GM21528 (cell line): ENCODE data around the gene ARMS2.

Source experiments
- ATAC-seq: cut with Tn5 transposase; IDR thresholded peaks from one replicate; pipeline ENCODE4 v1.9.1; 2021; ENCODE audit warnings: mild to moderate bottlenecking, moderate library complexity; ENCODE audit not compliant: unreplicated experiment, low FRiP score

ARMS2 gene, protein sequence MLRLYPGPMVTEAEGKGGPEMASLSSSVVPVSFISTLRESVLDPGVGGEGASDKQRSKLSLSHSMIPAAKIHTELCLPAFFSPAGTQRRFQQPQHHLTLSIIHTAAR

DNA sequence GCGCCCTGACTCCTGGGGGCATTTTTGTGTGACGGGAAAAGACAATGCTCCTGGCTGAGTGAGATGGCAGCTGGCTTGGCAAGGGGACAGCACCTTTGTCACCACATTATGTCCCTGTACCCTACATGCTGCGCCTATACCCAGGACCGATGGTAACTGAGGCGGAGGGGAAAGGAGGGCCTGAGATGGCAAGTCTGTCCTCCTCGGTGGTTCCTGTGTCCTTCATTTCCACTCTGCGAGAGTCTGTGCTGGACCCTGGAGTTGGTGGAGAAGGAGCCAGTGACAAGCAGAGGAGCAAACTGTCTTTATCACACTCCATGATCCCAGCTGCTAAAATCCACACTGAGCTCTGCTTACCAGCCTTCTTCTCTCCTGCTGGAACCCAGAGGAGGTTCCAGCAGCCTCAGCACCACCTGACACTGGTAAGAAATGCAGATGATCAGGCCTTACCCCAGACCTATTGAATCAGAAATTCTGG lies at the start of gene ARMS2:
Gene ARMS2, plus strand, starts transcription at position 51 of the 478 bp plus-strand sequence. Its CDS starts 75 bp downstream, at position 126.
- no peak for ATAC-seq

DNA sequence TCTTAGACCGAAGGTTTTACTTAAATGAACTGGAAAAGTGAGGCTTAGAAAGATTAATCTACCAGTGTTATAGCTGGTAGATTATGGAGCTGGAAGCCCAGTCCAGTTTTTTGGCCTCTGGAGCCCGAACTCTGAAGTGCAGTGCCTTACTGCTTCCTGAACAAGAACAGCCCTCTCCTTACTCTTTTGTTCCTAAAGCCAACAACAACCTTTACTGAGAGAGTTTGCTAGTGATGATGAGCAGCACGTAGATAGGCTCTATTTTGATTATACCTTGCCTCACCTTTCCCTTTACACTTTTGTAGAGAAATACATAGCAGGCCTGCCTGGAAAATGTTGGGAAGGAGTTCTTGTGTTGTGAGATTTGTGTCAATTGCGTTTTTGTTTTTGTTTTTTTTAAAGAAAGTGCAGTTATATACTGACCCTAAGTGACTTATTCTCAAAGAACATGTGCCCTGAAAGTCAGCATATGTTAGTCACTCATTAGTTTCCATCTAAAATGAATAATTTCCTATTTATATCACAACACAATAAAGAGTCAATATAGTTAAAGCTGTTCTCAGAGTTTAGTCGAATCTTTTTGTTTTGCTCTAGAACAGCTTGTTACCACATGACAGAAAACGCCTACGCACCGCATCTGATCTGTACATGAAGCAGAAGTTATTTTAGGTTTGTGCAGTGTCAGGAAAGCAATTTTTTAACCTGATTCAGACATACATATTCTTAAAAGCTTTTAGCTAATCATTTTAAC lies 46.9 kb upstream of the ARMS2 start:
- ATAC-seq, result no peak

DNA sequence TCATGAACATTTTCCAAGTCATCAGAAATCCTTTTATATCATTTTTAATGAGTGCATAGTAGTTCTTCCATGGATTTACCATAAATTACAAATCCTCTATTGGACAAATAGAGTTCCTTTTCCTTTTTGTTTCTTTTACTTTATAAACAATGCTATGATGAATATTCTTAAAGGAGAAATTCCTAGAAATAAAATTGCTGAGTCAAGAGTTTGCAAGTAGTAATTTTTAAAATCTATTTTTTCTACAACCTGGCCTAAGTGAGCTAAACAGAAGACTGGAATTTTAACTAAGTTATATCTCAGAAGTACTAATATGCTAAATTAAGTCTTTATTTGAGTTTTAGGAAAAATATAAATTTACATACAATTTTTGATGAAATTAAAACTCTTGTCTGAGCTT lies 41.1 kb upstream of the ARMS2 start:
- ATAC-seq, result no peak

DNA sequence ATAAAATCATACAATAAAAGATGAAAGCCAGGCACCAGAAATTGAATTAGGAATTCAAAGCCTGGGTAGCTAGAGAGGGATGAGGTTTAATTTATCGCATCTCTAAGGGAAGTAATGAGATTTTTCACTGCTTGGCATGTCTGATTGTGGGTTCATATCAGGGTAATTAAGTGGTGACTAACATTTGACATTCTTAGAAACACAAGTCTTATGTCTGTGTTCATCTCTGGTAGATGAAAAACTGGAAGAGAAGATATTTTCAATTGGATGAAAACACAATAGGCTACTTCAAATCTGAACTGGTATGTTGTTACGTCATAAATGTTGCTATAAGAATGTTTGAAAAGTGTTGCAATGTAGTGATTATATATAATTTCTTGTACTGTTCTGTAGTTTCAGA lies 36.8 kb upstream of the ARMS2 start:
- no peak for ATAC-seq

DNA sequence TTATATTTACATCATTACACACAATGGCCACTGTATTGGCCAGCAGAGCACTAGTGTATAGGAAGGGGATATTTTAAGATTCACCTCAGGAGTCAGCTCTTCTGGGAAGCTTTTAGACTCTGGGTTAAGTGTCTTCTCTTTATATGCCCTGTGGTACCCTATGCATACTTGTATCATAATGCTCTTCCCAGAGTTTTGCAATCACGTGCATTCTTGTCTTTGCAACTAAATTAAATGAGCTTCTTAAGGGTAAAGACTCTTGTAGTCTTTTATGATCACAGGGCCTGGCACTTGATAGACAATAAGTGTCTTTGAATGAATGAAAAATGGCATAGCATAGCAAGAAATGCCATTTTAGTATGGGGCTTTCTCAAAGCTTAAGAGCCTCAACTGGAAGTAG lies 35.4 kb upstream of the ARMS2 start:
- no peak for ATAC-seq

DNA sequence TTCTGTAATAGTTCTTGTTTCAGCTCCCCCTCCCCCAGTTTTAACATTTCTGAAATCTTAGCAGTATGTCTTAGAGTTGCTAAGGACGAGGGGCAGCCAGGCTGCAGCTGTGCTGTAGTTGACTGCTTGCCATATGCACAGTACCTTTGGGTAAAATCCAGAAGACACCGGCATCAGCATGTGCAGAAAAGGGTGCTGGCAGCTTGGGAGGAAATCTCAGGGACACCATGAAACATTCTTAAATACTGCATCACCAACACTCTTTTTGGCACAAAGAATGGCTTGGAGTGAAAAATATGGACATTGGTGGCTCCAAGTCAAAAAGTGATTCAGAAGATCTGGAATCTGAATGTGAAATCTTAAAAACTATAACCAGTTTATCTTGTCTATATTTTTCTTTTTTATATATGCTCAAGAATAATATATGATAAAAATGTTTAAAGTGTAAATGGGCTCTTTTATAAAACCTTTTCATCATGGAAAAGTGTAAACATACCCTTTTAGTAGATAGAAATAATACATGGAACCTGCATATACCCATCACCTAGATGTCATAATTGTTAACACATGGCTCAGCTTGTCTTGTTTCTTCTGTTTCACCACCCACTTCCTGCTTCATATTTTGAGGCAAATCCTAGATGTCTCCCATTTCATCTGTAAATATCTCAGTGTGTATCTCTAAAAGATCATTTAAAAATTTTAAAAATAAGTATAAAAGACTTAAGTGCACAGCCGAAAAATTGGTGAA lies 34.4 kb upstream of the ARMS2 start:
- ATAC-seq, result no peak

DNA sequence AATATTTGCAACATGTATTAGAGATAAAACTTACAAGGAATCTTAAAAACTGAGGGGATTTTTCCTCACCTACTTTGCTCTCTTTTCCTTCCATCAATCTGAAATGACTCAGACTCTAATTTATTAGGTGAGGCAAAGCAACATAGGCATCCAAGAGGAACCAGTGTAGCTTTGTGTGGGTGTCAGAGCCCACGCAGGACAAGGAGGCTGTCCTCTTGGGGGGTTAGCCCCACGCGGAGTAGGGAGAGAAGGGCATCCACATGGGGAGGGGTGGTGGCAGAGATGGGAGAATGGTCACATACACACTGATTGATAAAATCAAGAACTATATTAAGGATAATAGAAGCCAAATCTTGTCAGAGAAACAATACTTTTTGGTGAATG lies 33.8 kb upstream of the ARMS2 start:
- no peak for ATAC-seq

DNA sequence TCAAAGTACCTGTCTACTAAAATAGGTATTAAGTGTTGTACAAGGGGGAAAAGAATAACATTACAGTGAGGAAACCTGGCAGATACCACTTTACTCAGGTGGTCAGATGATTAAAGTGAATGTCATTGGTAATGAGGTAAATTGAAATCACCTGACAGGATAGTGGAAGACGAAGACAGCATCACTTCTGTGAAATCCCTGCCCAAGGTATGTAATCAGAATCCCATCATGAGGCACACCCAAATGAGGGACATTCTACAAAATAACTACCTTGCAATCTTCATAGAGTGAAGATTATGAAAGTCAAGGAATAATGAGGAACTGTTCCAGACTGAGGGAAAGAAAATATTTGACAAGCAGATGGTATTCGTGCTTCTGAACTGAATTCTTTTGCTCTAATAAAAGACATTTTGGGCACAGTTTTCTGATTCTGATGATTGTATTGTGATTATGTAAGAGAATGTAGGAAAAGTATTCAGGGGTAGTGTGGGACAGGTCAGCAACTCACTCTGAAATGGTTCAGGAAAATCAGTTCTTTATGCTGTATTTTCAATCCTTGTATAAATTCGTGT lies 33.3 kb upstream of the ARMS2 start:
- ATAC-seq, result no peak

DNA sequence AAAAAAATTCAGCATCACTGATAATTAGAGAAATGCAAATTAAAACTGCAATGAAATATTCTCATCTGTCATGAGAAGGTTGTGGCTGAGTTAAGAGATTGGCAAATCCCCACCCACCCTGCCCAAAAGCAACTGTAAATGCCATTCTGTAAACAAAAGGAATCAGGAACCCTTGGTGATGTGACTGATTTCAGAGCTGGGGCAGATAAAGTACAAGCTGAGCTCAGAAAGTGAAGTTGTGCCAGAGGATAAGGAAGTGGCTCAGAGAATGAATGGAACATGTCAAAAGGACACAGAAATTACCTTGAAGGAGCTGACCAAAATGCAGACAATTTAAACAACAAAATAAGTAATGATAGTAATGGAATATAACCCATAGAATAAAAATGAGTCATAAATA lies 32.7 kb upstream of the ARMS2 start:
- ATAC-seq, result no peak

DNA sequence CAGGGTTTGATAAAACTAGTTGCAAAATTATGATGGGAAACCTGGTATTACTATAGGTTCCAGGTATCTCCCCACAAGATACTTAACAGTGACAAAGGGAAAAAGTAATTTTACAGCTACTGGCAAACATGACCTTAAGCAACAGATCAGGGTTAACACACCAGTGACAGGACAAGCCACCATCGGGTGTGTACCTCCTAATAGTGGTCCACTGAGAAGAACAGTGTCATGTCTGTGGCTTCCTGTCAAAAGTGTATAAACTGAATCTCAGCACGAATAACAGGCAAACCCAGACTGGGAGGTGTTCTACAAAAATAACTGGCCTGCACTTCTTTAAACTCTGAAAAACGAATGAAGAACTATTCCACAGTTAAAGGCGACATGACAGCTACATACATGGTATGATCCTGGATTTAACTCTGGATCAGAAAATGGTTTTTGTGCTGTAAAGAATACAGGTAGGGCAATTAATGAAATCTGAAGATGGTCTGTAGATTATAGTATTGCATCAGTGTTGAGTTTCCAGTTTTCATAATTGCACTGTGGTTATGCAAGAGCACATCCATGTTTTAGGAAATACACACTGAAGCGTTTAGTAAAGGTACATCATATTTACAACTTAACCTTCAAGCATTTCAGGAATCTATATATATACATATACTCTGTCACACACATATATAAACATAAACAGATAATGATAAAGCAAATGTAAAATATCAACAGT lies 32.0 kb upstream of the ARMS2 start:
- ATAC-seq, result no peak

DNA sequence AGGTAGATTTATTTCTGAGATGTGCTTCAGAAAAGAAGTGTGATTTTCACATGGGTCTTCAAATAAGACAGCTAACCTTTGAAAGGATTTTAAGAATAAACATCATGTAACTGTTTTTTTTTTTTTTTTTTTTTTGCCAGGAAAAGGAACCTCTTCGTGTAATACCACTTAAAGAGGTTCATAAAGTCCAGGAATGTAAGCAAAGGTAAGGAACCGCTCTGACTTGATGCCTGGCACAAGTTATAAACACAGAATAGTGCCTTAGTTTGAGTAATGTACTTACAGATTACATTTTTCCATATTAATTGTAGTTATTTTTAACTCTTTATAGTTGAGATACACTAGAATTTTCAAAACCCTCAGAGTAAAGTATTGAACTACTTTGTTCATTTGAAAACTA lies 30.4 kb upstream of the ARMS2 start:
- no peak for ATAC-seq

DNA sequence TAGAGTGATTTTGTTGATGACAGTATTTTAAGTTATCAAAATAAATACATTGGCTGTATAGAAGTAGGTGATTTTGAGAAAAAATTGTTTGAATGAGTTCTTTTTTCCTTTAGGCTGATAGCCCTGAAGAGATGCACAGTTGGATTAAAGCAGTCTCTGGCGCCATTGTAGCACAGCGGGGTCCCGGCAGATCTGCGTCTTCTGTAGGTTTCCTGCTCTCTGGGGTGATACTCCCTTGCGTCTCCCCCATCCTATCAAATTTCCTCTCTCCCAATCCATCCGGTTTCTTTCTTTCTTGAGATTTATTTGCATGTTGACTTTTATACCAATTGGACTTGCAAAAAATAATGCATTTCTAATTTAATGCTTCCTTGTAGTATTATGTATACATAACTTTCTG lies 27.6 kb upstream of the ARMS2 start:
- ATAC-seq, result no peak

DNA sequence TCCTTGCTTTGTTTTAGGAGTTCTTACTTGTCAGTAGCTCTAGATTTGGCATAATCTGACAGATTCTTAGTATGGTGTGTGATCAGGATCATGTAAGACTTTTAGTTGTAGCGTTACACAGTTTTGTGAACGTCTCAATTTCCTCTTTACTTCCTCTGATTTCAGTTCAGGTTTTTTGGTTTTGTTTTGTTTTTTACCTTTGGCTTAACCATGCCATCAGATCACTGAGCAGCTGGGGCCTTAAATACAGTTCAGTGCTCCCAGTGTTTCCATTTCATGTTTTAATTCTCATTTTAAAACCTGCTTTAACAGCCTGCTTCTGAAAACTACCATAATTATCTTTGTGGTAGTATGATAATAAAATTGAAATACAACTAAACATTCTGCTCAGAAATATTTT lies 27.2 kb upstream of the ARMS2 start:
- ATAC-seq, result no peak

DNA sequence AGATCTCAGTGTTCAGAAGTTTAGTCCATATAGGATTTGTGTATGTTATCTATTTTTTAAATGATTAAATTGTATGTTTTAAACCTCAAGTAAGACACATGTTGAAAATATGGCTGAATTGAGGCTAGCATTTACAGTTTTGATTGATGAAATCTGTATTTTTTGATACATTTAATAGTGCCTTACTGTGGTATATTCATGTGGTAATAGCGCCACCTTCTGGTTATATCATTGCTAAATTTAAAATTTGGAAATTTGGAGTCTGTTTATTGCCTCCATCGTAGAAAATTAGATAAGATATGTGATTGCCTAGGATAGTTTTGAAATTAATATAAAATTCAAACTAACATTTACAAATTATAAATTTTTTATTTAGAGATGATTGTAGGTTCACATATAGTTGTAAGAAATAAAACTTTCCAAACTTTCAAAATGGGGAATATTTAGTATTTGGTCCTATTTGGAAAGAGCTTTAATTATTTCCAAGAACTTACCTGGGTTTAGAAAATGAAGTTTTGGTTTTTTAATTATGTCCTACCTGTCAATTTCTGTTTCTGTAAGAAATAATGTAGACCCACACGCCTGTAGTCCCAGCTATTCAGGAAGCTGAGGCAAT lies 19.1 kb upstream of the ARMS2 start:
- ATAC-seq, result no peak

DNA sequence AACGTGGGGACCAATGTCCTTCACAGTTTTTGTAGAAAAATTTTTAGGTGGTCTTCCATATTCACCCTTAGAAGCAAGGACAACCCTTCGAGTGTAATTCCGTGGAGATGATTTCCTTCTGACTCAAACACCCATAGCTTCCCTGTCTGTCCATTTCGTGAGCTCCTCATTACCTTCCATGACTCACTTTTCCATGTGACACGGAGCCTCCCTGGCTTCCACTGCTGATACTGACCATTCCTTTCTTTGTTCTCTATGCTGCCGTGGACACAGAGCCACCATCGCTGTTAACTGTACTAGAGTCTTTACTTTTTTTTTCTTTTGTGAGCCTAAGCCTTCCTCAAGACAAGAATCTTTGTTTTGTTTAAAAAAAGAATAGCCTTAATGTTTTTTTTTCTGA lies 12.5 kb upstream of the ARMS2 start:
- no peak for ATAC-seq

DNA sequence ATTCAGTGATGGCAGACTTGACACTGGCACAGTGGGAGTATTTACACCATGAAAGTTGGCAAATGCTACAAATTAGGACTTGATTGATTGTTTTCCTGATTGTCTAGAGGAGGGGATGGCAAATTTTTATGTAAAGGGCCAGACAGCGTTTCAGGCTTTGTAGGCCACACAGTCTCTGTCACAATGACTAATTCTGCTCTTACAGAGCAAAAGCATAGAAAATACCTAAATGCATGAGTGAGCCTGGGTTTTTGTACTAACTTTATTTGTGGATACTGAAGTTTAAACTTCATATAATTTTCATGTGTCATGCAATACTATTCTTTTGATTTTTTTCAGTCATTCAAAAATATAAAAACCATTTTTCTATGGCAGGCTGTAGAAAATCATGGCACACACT lies 9.0 kb upstream of the ARMS2 start:
- ATAC-seq, result no peak

DNA sequence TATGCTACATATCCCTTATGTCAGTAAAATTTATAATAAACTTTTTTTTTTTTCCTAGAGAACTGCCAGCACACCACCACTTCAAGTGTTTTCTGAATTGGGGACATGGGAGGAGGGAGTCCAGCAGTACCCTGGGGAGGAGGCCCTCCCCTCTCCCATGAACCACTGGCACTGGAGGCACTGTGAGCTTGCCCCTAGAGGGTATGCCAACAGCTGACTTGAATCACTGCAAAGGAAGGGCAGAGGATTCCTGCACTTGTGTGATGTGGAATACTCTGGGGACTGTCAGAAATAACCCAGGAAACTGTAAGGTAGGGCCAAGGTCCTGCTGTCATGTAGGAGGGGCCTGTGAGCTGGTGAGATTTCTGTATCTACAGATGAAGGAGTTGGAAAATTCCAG lies 8.5 kb upstream of the ARMS2 start:
- ATAC-seq, result no peak

DNA sequence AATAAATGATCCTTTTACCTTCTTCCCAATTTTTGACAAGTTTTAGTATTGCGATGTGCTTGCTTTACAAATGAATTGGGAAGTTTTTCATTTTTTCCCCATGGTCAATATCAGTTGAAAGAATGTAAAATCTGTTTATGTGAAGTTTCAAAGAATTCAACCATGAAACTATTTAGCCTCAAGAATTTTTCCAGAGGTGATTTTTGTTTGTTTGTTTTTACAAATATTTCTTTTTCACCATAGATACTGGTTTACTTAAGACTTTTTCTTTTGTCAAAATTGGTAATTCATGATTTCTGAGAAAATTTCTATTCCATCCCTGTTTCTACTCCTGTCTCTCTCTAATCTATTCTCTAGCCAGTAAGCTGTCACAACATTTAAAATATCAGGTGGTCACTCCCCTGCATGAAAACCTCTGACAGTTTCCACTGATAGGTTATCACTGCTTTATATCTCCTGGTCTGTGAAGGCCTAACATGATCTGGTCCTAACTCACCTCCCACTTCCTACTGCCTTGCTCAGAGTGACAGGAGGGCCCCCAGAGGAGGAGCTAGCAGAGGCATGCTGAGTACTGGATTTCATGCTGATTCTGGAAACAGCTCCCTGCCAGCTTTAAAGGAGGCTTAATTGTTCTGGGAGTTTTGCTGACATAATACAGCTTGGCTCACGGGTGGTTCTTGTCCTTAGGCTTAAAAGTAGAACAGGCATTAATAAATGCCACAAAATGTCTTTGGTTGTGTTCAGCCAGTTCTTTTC lies 7.6 kb upstream of the ARMS2 start:
- ATAC-seq, result no peak

DNA sequence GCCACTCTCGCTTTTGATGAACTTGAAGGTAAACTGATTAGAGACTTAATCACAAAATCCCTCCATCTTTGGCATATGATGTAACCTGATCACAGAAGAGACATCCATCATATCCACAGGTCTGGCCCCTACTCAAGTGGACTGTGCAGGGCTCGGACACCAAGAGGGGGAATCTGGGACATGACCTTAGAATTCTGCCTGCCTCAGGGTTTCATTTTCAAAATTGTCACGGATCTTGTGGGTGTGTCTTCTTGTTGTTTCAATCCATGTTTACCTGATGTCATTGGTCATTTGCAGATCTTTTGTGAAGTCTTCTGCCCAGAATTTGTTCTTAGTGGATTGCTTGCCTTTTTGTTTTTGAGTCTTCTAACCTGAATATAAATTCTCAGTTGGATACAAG lies 5.9 kb upstream of the ARMS2 start:
- no peak for ATAC-seq

DNA sequence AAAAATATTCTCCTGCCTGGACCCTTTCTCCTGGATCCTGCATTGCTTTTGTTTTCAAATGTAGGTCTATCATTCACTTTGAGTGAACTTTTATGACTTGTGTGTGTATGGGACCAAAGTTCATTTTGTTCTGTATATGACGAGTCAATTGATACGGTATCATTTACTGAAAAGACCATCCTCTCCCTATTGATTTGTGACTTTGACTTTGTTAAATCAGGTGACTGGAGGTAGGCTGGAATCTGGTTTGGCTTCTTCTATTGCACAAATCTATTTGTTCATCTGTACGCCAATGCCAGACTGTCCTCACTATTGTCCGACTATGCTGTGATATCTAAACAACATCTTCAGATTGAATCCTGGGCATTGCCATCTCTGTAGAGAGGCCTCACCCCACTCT lies 5.3 kb upstream of the ARMS2 start:
- no peak for ATAC-seq
